Measurements from ENCODE around the gene FCHSD2. TPM values are rescaled to one million over a fixed set of nuclear protein-coding genes. Genes with fewer than 3 reads are reported as not detected.

FCHSD2 gene
- polyA plus RNA-seq, 1 donor, result 22.8 TPM

DNA sequence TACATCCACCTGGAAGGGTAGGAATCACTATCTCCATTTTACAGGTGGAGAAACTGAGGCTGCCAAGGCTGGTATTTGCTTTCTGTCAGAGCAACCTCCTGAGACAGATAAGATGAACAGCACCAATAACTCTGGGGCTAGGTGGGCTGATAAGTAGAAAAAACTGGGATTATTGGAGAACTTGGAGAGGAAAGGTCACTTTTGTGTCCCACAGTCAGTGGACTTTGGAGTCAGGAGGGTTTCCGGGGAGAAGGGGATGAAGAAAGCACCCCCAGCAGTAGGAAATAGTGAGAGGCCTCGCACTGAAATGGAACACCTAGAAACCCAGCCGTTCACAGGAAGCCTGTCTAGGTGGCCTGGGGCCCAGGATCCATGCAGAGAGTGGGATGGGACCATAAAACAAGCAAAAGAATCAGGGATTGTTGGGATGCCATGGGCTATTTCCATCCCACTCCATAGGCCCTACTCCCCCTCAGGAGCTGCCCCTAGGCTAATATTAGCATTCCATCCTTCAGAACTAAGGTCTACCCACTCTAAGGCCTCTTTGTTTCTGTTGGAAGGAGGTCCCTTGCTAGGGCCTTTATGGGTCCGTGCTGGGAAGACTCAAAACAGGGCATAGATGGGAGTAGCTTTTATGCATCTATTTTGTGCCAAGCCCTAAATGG, 31.0 kb upstream of the FCHSD2 start:
- no peak for DNase-seq (ENCODE audit: low read depth)

DNA sequence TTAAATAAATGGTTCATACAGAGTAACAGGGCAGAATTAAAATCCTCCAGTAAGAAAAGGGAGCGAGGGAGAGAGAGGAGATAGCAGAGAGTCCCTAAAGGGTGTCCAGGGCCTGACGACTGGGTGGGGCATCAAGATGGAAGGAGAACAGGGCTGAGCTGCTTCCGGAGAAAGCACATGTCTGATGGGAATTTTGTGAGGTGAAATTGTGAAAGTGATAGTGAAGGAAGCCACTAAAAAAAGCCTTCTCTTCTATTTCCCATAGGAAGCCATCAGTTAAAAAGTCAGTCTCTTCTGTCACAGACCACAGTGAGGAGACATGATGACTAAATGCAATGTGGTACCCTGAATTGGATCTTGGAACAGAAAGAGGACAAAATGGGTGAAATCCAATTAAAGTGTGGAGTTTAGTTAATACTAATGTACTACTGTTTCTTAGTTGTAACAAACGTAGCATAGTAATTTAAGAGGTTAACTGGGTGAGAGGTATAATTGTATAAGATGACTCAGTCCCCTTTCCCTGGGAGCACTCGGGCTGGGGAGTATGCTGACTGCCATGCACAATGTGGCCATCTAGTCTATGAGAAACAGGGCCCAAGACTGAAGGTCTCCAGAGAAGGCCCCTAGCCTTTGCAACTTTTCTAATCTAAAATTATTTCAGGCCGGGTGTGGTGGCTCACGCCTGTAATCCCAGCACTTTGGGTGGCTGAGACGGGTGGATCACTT, 29.5 kb upstream of the FCHSD2 start:
- DNase-seq (ENCODE audit: low read depth), result no peak

DNA sequence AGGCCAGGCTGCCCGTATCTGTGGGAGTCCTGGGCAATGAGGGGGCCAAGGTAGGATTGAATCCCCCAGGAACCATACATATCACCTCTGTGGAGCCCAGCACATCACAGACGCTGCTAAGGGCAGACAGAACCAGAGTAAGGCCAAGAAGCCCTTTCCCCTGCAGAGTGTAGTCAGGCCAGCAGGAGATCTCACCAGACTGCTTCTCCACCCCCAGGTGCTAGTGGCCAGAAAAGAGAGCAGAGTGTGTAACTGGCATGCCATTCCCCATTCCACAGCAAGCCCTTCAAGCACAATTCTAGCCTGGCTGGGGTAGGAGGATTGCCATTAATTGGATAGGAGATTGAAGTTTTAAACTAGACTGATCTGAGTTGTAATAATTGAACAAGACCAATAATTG, 28.0 kb upstream of the FCHSD2 start:
- DNase-seq (ENCODE audit: low read depth), result no peak

DNA sequence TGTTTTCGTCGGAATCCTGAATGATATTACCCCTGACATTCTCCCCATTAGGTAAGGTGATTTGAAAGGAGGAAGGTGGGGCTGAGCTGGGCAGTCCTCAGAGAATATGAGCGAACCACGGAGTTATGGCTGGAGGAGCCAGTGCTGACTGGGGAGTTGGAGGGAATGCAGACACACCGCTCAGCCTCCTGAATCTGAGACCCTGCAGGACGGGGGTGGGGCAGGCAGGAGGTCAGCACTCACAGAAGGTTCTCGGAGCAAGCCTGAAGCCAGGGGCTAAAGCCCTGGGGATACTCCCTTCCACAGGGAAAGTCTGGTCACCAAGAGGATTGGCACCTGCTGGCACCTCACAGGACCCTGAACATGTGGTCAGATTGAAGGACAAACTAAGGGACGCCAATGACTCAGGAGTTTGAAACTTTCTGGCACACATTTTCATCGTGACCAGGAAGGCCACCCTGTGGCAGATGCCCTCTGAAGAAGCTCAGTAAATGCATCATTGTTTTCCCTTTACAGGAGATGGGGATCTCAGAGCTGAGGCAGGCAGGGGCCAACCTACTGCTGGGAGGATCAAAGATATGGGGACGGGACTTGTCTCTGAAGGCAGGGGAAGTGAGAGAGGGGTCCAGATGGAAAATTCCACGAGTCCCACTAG, 26.9 kb upstream of the FCHSD2 start:
- no peak for DNase-seq (ENCODE audit: low read depth)

DNA sequence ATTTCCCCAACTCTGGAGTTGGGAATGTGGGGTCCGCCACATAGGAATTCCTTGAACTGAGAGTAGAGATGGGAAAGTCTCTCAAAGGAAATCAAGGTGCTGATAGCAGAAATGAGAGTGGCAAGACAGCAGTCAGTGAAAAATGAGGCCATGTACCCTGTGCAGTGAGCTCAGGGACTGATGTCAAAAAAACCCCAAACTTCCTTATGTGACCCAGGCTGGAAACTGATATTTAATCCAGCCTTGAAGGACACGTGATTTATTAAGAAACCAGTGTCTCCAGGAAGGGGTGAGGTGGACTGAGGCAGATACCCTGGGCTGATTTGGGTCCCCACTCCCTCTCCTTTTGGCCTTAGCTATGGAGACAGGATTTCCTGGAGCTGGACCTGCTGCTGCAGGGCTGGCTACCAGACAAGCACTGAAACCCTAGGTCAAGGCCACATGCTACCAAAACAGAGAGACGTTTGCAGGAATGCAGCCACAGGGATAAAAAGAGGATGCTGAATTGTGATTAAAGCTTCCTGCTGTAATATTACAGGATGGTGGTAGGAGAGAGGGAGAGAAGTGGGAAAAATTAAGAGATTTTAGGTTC, 25.3 kb upstream of the FCHSD2 start:
- no peak for DNase-seq (ENCODE audit: low read depth)

DNA sequence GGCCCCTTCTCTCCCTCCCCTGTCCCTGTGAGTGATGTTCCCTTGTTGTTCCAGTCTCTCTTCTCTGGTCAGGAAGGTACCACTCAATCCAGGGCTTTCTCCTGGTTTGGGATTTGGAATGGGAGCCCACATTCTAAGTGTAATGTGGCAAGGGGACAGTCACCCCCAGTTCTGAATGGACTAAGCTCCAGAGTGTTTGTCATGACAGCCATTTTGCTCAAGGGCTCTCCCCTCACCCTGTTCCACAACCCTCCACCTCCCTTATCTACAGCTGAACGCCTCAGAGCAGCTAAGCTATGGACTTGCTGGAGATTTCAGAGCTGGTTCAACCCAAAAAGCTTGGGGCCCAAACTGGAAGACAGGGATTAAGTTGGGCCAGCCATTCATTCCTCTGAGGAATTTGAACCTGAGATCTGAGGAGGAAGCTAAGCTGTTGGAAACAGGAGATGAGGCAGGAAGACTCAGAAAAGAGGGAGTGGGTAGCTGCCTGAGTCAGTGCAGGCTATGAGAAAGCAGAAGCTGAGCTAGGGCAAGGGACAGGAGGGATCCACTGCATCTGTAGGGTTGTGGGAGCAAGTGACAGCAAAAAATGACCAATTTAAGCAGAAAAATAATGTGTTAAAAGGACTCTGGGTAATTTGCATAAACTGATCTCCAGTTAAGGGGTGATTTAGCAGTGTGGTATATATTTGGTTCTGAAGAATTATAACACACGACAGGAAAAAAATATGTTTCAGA, 22.9 kb upstream of the FCHSD2 start:
- DNase-seq (ENCODE audit: low read depth), result no peak

DNA sequence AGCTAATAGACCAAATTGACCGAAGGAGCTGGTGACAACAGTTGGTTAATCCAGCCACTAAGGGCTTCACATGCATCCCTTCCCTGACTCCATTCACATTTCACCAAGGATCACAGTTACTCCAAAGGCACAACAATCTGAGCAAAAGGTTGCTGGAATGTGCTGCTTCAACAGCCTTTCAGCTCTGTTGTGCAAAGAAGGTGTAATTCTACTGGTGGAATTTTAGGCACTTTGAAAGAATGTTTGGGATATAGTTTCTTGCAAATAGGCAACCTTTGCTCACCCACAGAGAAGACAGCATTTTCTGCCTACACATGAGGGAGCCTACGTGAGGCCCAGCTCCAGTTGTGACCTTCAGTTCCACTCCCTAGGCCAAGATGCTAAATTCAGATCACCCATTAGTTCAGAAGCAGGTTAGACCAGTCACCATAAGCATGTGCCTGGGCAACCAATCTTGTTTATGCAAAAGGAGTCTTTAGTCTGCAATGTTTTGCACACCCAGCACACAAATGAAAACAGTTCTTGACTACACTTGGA, 21.6 kb upstream of the FCHSD2 start:
- no peak for DNase-seq (ENCODE audit: low read depth)

DNA sequence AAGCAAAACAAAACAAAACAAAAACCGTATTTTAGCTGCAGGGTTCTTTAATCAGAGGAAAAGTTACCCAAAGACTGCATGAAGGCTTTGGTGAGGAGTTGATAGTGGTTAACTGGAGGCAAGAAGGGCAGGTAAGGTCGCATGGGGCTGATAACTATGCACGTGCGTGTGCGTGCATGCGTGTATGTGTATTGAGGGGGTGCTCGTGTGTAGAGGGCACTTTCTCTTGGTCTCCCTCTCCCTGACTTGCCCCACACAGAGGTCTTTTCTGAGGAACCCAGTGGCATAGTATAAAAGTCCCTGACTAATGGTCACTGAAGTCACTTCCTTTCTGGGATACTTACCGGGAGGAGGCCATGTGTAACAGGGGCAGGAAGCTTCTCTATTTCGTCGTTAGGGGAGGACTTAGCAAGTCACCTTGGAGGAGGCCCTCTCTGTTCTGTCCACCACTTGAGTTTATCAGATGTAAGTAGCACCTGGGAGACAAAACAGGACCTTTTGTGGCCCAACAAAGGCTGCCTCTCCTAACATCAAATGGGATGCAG, 20.1 kb upstream of the FCHSD2 start:
- no peak for DNase-seq (ENCODE audit: low read depth)

DNA sequence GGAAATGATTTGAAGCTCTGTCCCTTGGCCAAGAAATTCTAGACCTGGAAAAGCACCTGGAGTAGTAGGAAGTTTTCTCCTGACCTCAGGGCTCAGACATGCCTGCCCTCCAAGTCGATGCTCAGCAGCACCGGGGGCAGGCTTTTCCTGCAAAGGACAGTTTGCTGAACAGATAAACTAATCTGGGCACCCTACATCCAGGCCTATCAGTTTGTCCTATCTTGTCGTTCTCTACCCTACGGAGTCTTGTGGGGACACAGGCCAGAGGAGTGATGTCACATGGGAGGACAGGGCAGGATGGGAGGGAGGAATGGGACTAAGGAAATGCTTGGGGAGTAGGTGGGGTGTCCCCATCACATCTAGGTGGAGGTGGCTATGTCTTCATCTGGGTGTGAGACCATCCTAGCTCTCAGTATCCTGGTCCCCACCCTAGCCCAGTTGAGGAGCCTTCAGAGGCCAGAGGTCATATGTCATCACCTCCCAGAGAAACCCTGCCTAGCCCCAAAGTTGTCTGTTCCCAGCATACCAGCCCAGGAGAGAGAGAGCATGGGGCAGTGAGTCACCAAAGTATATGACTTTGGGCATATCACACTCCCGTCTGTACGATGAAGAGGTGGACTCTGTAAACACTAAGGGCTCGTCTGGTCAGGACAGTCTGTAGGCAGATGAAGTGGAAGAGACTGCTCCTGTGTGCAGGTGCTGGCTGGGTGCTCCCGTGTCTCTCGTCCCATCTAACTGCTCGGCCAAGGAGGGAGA, 18.1 kb upstream of the FCHSD2 start:
- no peak for DNase-seq (ENCODE audit: low read depth)

DNA sequence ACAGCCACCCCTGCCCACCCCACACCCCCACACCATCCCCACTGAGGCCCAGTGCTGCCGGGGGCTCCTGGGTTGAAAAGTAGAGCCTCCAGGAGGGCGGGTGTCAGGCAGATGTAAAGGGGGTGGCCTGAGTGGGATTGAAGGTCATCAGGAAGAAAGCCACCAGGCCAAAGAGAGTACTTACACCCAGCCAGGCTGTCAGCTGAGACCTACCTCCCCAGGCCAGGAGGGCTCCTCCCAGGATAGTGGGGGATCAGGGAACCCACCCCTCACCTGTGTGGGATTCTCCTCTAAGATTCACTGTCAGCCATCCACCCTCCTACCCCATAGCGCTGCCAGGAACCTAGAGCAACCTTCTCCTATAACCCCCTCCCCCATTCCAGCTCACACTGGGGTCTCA, 17.2 kb upstream of the FCHSD2 start:
- no peak for DNase-seq (ENCODE audit: low read depth)

DNA sequence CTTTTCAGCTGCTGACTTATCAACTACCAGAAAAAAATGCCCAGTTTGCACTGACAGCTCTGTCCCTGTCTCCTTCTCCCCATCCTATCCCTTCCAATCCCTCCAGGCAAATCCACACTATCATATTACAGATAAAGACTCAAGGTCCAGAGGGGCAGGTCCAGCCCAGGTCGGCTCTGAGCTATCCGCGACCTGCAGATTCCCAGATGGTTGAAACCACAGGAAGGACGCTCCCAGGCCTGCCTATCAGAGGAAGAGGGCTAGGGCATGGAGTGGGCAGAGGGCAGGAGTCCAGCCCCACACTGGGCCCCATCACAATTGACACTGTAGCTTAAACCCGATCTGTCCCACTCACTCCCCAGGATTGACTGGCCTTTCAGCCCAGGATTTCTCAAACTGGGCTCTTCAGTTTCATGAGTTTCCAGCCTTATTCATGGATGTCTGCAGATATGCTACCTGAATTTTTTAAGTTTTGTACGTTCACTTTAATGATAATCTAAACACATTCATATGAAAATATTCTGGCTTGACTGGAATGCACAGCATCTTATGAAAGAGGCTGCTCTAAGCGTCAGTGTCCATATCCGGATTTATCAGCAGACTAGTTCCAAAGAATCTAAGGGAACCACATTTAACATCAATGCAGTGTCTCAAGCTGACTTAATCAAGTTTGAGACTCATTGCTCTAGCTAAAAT, 16.4 kb upstream of the FCHSD2 start:
- DNase-seq (ENCODE audit: low read depth), result no peak

DNA sequence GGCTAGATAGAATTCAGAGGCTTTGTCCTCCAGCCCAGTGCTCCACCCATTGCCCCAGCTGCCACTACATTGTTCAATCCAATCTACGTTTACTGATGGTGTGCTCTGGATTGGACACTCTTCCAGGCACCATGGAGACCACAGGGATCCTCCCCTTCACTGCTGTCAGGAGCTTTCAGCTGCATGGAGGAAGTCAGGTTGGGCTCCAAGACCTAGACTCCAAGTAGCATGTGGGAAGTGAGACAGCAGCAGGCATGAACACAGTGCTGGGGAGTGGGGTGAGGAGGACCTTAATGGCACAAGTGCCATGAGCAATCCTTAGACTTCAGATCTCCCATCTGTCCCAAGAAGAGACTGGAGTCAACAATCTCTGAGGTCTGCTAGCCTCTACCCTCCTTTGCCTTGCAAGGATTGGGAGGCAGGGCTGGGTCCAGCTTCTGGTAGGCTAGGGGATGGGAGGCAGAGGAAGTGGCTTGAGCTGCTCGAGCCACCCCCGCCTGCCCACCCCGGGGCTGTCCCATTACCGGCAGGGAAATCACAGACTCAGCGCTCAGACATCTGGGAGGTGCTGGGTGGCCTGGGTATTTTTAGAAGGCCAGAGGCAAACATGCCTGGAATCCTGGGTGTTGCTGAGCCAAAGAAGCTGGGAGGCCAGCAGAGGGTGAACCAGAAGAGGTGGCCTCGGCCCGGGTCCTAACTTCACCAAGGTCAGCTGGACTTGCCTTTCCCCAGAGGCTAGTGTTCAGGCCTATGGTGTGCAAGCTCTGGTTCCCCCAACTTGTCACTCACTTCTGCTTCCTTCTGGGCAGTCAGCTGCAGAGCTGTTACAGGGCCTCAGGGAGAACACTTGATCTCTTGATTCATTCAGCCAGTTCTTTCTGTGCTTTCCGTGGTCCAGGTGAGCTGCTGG, 15.2 kb upstream of the FCHSD2 start:
- DNase-seq (ENCODE audit: low read depth), result no peak

DNA sequence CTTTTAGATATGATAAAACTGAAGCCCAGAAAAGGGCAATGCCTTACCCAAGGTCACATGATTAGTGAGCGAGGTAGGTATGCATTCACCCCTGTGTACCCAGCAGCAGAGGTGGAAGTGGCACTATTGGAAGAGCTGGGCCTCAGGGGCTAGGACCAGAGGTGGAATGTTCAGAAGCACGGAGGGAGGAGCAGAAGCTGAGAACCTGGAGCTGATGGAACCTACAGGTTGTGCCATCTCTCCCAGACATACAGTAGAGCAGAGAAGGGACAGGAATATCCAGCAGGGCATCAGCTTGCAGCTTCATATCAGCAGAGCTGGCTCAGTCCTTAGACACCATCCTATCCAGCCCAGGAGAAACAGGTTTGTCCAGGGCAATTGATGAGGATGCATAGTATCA, 14.6 kb upstream of the FCHSD2 start:
- DNase-seq (ENCODE audit: low read depth), result no peak

DNA sequence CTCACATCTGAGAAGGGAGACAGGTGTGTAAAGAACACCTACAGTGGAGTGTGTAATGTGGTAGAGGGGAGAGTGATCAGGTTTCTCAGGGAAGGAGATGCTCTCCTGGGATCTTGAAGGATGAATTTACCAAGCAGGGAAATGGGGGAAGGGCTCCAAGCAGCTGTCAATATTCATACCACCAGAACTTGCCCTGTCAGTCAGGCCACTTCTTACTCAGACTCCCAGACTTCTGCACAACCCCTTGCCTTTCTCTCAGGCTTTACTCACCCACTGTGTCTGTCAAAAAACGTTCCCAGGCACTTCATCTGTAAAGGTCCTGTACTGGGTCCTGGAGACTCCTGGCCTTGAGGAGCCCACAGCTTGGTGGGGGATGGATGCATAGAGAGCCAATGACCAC, 14.0 kb upstream of the FCHSD2 start:
- no peak for DNase-seq (ENCODE audit: low read depth)

DNA sequence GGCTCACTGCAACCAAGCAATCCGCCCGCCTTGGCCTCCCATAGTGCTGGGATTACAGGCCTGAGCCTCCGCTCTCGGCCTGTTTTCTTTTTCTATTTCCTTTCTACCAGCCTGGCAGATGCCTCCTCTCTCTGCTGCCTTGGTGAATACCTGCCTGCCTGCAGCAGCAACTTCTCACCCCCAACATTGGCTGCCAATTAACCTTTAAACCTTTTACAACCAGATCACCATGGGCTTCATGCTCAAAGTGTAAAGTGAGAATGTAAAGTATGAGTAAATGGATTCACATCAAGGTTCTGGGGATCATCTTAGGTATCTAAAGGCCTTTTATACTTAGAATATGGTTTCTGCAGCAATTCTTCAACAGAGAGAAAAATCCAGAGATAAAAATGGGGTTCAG, 13.0 kb upstream of the FCHSD2 start:
- DNase-seq (ENCODE audit: low read depth), result no peak

DNA sequence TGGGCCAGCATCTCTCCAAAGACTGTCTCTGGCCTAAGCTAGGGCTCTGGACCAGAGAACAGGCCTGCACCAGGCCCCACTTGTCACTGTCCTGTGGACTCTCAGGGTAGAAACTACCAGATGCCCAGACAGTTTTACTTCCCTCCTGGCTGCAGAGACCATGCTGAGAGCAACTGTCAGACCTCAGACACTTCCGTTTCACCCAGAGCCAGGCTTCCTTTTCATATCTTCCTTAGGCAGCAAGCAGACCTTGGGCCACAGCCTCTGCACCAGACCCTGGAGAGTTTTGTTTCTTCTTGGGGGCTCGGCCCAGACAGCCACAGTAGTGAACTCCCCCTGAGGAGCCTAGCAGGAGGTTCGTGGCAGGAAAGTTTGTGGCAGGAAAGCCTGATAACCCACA, 12.1 kb upstream of the FCHSD2 start:
- no peak for DNase-seq (ENCODE audit: low read depth)

DNA sequence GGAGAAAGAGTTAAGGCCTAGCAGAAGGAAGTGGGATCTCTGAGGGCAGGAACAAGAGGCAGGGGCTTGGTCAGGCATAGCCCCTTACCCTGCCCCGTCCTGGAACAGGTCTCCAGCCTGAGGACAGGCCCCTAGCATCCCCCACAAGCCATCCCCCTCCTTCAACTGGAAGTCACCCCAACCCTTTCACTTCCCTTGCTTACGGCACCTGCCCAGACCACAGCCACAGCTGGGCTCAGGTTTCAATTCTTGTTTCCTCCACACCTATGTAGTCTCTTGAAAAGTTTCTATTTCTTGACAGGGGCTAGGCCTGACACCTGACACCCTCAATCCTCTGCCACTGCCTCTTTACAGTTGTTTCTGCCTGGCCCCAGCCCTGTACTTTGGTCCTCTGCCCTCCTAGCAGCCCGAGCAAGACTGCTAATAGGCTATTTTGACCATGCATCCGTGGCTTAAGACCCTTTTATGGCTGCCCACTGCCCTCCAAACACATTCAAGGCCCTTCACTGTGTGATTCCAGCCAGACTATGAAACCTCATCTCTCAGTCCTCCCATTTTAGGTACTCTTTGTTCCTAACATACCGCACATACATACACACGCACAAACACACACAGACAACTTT, 10.9 kb upstream of the FCHSD2 start:
- DNase-seq (ENCODE audit: low read depth), result no peak

DNA sequence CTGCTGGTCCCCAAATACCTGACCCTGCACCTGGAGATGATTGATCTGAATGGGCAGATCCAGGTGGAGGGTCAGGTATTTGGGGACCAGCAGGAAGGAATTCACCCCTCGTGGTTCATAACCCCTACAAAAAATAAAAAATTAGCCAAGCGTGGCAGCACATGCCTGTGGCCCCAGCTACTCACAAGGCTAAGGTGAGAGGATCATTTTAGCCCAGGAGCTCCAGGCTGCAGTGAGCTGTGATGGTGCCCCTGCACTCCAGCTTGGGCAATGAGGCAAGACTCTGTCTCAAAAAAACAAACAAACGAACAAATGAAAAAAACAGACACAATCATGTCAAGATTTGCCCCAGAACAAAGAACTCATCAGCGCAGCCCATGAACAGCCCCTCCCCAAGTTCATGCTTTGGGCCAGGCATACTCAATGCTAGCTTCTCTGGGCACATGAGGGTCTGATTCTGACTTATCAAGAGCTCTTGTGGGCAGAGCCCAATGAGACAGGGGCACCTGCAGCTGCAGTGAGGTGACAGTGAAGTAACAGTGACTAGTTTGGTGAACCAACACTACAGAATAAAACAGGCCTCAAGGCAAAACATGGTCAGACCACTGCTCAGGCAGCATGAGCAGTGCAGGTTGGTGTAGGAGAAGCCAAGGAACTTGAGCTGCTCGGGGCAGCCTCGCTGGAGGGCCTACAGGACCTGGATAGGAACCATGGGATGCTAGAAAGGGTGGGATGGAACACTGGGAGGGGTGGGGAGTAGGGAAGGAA, 10.2 kb upstream of the FCHSD2 start:
- DNase-seq (ENCODE audit: low read depth), result no peak
